Ishikawa (cell line): ENCODE measurements around the gene URI1.

ENCODE experiments used
- CEBPB ChIP-seq: IDR thresholded peaks from 2 replicates; pipeline ENCODE4 v1.6.1; 2012
- CREB1 ChIP-seq: IDR thresholded peaks from 2 replicates; pipeline ENCODE4 v1.6.1; 2012; ENCODE audit warnings: low read depth
- EGR1 ChIP-seq: IDR thresholded peaks from 2 replicates; pipeline ENCODE4 v1.6.1; 2012
- RAD21 ChIP-seq: IDR thresholded peaks from 2 replicates; pipeline ENCODE4 v1.6.1; 2012; ENCODE audit warnings: low read depth
- TAF1 ChIP-seq: IDR thresholded peaks from 2 replicates; pipeline ENCODE4 v1.6.1; 2012; ENCODE audit warnings: low read depth, mild to moderate bottlenecking
- YY1 ChIP-seq: IDR thresholded peaks from 2 replicates; pipeline ENCODE4 v1.6.1; 2012; ENCODE audit warnings: low read depth
- ZBTB7A ChIP-seq: IDR thresholded peaks from 2 replicates; pipeline ENCODE4 v1.6.1; 2012; ENCODE audit warnings: low read depth
- TF ChIP-seq, protein P1 (sequence below): IDR thresholded peaks from 2 replicates; pipeline ENCODE4 v1.6.1; 2012; ENCODE audit warnings: low read depth, mild to moderate bottlenecking

DNA sequence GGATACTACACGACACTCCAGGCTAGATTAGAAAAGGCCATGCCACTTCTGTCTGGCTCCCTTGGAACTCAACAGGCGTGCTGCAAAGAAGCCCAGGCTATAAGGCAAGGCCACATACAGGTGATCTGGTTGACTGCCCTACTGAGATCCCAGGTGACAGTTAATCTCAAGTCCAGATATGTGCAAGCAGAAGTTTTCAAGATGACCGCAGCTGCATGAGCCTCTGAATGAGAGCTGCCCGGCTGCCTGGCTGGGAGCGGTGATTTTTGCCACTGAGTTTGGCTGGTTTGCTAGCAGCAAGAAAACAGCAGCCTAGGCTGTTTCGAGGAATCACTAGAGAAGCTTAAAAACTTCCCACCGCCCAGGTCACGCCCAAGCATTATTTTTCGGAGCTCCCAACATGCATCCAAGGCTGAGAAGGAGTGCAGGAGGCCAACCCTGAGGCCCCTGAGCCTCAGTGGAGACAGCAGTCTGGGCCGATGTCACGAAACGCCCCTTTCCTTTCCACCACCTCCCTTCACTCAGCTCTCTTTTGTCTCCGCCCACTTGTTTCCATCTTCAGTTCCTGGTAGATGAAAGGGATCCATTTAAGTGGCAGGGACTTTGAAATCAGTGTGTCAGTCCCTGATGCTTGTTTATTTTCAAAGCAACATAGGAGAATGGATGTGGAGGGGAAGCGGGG, 14.0 kb upstream of the URI1 start:
- TF ChIP-seq CEBPB = no peak
- no peak for TF ChIP-seq YY1
- no peak for TF ChIP-seq EGR1
- TF ChIP-seq, protein P1, sequence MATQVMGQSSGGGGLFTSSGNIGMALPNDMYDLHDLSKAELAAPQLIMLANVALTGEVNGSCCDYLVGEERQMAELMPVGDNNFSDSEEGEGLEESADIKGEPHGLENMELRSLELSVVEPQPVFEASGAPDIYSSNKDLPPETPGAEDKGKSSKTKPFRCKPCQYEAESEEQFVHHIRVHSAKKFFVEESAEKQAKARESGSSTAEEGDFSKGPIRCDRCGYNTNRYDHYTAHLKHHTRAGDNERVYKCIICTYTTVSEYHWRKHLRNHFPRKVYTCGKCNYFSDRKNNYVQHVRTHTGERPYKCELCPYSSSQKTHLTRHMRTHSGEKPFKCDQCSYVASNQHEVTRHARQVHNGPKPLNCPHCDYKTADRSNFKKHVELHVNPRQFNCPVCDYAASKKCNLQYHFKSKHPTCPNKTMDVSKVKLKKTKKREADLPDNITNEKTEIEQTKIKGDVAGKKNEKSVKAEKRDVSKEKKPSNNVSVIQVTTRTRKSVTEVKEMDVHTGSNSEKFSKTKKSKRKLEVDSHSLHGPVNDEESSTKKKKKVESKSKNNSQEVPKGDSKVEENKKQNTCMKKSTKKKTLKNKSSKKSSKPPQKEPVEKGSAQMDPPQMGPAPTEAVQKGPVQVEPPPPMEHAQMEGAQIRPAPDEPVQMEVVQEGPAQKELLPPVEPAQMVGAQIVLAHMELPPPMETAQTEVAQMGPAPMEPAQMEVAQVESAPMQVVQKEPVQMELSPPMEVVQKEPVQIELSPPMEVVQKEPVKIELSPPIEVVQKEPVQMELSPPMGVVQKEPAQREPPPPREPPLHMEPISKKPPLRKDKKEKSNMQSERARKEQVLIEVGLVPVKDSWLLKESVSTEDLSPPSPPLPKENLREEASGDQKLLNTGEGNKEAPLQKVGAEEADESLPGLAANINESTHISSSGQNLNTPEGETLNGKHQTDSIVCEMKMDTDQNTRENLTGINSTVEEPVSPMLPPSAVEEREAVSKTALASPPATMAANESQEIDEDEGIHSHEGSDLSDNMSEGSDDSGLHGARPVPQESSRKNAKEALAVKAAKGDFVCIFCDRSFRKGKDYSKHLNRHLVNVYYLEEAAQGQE = no peak
- no peak for TF ChIP-seq RAD21
- no peak for TF ChIP-seq CREB1
- no peak for TF ChIP-seq ZBTB7A
- TF ChIP-seq TAF1 = no peak
